Measurements from ENCODE around the gene SBF2. TPM values are rescaled to one million over a fixed set of nuclear protein-coding genes. Genes with fewer than 3 reads are reported as not detected.
A peak's percentile ranks its signal among the peaks of the same experiment; 100 is the strongest.
"Not testable (repeated sequence)": the region's sequence is repeated elsewhere in the genome, so short reads cannot be mapped to it uniquely, and the experiment has no call there.

Gene SBF2
- total RNA-seq, 4 donors from 2014 or later: 20.6 to 48.6 (median 26.0) TPM

GRCh38 chr11:10233581-10233980 lies 60.4 kb downstream of the SBF2 start:
- H3K27ac ChIP-seq: no peak overlapping the region
- no peak overlapping the region for H3K4me3 ChIP-seq
- H3K27me3 ChIP-seq: no peaks in the 10 kb centered on the region
- WGBS, 2 donors: 61 to 75% methylated on average over 2 of the region's 2 CpGs
- no peak for TF ChIP-seq CTCF (IDR thresholded peaks at IDR 0.05)
- no peak for TF ChIP-seq POLR2A (IDR thresholded peaks at IDR 0.05)
- peaks cover 0 to 5% (median 0%) of the 10 kb centered on the region in 3 donors for H3K4me1 ChIP-seq
- H3K9me3 ChIP-seq: no peaks in the 10 kb centered on the region
- no peak for DNase-seq
- peaks cover 0 to 10% (median 0%) of the 10 kb centered on the region in 3 donors for H3K36me3 ChIP-seq
- intact Hi-C loops (cut with DNase I): no loop called here

GRCh38 chr11:10232756-10233155 lies 61.3 kb downstream of the SBF2 start:
- no peaks in the 10 kb centered on the region for H3K9me3 ChIP-seq
- WGBS, 2 donors: 79 to 89% methylated on average over 1 of the region's 1 CpG
- H3K4me3 ChIP-seq: no peak overlapping the region
- H3K36me3 ChIP-seq: peaks cover 0 to 10% (median 0%) of the 10 kb centered on the region in 3 donors
- TF ChIP-seq CTCF (IDR thresholded peaks at IDR 0.05) (no peak), POLR2A (IDR thresholded peaks at IDR 0.05) (no peak)
- intact Hi-C loops (cut with DNase I): no loop called here
- no peak overlapping the region for H3K27ac ChIP-seq
- no peaks in the 10 kb centered on the region for H3K27me3 ChIP-seq
- H3K4me1 ChIP-seq: peaks cover 0 to 5% (median 0%) of the 10 kb centered on the region in 3 donors
- no peak for DNase-seq

GRCh38 chr11:10231803-10232202 lies 62.2 kb downstream of the SBF2 start:
- intact Hi-C loops (cut with DNase I); H3K27ac ChIP-seq; H3K27me3 ChIP-seq; DNase-seq; H3K9me3 ChIP-seq; H3K4me3 ChIP-seq; H3K4me1 ChIP-seq: not testable (repeated sequence)
- WGBS, 2 donors: 100% methylated on average over 2 to 3 of the region's 13 CpGs
- peaks cover 0 to 10% (median 0%) of the 10 kb centered on the region in 3 donors for H3K36me3 ChIP-seq

GRCh38 chr11:10225553-10225952 lies 68.5 kb downstream of the SBF2 start:
- DNase-seq: no peak
- H3K27ac ChIP-seq: peak overlapping the region in 1 of 4 donors; percentile 43
- no peaks in the 10 kb centered on the region for H3K9me3 ChIP-seq
- intact Hi-C loops (cut with DNase I): no loop called here
- H3K27me3 ChIP-seq: no peaks in the 10 kb centered on the region
- H3K36me3 ChIP-seq: no peaks in the 10 kb centered on the region
- no peak overlapping the region for H3K4me3 ChIP-seq
- 24 to 35% methylated on average over 2 of the region's 2 CpGs for WGBS, 2 donors
- TF ChIP-seq POLR2A (IDR thresholded peaks at IDR 0.05): no peak
- no peak for TF ChIP-seq CTCF (IDR thresholded peaks at IDR 0.05)
- no peaks in the 10 kb centered on the region for H3K4me1 ChIP-seq

- no peak for DNase-seq
- intact Hi-C loops (cut with DNase I): no loop called here
- H3K4me3 ChIP-seq: no peak overlapping the region
- no peak overlapping the region for H3K27ac ChIP-seq
- no peaks in the 10 kb centered on the region for H3K27me3 ChIP-seq
- peaks cover 0 to 5% (median 0%) of the 10 kb centered on the region in 3 donors for H3K9me3 ChIP-seq
- no peak for TF ChIP-seq CTCF (IDR thresholded peaks at IDR 0.05)
- TF ChIP-seq POLR2A (IDR thresholded peaks at IDR 0.05): no peak
- H3K36me3 ChIP-seq: no peaks in the 10 kb centered on the region
- no peaks in the 10 kb centered on the region for H3K4me1 ChIP-seq
- WGBS, 2 donors: 77 to 93% methylated on average over 3 of the region's 3 CpGs
Observed at GRCh38 chr11:10222399-10222798, 71.6 kb downstream of the SBF2 start.

- Histone ChIP-seq H3K9me3 (peaks cover 0 to 5% (median 0%) of the 10 kb centered on the region in 3 donors), H3K36me3 (no peaks in the 10 kb centered on the region), H3K4me3 (no peak overlapping the region), H3K27ac (no peak overlapping the region), H3K27me3 (no peaks in the 10 kb centered on the region), H3K4me1 (no peaks in the 10 kb centered on the region)
- TF ChIP-seq CTCF (IDR thresholded peaks at IDR 0.05): no peak
- intact Hi-C loops (cut with DNase I): no loop called here
- no peak for DNase-seq
- WGBS, 2 donors: 86 to 90% methylated on average over 2 of the region's 2 CpGs
Observed at GRCh38 chr11:10221342-10221741, 72.7 kb downstream of the SBF2 start.

Measured in esophagus squamous epithelium (tissue), 5 donors.